SK-N-DZ (cell line): ENCODE results near the gene CDC6.
A peak's percentile ranks its signal among the peaks of the same experiment; 100 is the strongest.

Source experiments
- DNase-seq: peaks from one replicate; pipeline ENCODE4 v3.0.0-alpha.2; 2015; ENCODE audit warnings: low spot score

Gene CDC6

DNA sequence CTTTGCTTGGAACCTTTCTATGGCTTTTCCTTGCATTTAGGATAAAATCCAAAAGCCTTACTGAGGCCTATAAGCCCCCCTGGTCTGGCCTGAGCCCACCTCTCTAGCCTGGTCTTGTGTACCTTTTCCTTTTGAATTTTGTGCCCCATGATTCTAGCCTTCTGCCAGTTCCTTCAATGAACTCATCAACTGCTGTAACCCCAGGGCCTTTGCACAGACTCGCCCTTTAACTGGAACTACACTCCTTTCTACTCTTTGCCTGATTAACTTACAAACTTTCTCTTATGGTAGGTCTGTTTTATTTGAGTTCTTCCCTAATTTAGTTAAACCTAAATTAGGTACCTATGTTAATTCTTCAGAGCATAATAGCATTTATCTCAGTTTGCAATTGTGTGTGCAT lies 52.6 kb downstream of the CDC6 start:
- no peak for DNase-seq

DNA sequence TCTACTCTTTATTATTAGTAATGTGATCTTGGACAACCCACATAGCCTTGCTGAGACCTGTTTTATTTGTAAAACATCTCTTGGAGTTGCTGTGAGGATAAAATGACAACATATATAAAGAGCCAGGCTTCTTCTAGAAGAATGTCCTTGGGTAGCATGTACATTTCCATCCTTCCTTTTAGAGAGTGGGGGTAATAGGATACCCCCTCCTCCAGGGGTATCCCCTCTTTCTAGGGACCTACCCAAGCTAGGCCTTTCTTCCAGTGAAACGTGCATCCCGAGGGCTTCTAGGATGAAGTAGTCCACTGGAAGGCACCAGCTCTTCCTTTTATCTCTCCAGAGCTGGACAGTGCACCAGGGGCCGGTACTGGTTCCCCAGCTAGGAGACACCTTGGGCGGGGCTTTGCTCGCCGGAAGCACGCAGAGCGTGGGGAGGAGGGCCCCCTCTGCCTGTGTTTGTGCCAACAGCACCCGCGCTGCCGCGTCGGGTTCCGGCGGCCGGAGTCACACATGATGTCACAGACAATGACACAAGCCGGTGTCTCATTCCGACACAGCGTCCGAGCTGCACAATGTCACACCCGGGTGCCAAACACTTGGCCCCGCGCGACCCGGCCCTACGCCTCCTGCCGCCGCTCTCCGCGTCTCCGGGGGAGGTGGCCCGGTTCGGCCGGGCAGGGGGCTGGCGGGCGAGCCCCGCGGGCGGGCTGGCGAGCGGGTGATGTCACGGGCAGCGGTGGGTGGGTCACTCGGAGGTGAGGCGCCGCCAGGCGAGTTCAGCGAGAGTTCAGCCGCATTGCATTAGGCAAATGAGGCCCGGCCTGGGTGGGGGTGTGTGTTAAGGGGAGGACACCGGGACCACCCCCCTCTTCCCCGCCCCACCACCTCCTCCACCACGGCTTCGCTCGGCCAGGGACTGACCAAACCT lies 53.5 kb downstream of the CDC6 start:
- DNase-seq, result peak; percentile 90

- DNase-seq, result peak; percentile 91
Observed at GRCh38 chr17:40341808-40342503, 54.3 kb downstream of the CDC6 start.

DNA sequence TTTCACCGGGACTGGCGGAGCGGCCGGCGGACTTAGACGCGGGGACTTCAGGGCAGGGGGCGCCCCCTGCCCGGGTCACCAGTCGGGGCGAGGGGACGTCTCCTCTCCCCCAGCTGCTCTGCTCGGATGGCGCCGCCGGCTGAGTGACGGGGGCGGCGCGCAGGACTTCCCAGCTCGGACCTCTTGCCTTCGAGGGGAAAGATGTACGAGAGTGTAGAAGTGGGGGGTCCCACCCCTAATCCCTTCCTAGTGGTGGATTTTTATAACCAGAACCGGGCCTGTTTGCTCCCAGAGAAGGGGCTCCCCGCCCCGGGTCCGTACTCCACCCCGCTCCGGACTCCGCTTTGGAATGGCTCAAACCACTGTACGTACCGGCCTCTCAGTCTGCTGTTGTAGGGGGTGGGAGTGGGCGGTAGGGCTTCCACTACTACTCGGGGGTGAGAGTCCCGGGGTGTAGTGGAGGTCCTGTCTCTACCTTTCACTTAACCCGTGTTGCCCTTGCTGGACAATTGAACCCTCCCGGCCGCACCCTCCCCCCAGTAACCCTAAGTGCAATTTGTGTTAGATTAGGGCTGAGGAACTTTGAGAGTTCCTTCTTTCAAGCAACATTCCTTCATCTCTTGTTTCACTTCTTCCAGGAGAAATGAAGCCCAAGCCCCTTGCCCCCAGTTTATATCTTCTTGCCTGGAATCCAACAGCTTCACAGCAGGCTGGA lies 55.0 kb downstream of the CDC6 start:
- DNase-seq, result no peak

DNA sequence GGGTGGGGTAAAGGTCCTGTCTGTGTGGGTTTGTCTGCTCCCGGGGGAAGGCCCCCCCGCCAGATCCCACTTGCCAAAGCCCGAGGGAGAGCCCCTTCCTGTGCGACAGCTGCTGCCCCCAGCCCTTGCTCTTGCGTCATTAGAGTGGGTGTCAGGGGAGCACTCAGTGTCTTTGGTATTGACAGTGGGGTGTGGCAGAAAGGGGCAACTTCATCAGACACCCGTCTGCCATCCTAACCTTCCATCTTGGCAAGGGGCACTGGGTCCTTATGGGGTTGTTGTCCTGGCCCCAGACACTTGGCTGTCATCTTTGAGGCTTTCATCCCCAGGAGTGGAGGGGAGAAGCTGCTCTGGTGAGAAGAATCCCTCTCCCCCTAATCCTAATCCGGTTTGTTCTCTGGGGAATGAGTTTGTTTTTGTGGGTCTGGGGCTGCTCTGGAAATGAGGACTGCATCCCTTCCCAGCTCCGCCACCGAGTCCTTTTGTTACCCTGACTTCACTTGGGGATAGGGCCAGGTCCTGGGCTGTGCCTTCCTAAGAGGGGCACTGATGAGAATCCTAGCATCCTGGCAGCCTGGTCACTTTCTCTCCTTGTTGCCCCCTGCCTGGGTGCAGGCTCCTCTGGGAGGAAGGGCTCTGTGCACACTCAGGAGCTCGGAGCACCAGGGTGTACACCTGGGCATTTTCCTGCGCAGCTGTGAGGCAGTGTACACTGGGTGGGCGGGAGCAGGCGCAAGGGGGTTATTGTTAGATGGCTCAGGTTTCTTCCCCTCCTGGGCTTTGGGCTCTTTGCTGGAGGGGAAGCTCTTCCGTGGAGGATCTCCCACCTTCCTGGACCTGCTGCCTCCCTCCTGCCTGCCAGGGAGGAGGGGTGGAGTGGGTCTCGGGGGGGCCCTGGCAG lies 55.8 kb downstream of the CDC6 start:
- DNase-seq, result no peak

GRCh38 chr17:40344421-40345160 lies 56.9 kb downstream of the CDC6 start:
- DNase-seq, result no peak

GRCh38 chr17:40345161-40345993 lies 57.7 kb downstream of the CDC6 start:
- DNase-seq, result no peak

- DNase-seq, result no peak
Observed at GRCh38 chr17:40345994-40346764, 58.5 kb downstream of the CDC6 start.

GRCh38 chr17:40346765-40347158 lies 59.1 kb downstream of the CDC6 start:
- no peak for DNase-seq

DNA sequence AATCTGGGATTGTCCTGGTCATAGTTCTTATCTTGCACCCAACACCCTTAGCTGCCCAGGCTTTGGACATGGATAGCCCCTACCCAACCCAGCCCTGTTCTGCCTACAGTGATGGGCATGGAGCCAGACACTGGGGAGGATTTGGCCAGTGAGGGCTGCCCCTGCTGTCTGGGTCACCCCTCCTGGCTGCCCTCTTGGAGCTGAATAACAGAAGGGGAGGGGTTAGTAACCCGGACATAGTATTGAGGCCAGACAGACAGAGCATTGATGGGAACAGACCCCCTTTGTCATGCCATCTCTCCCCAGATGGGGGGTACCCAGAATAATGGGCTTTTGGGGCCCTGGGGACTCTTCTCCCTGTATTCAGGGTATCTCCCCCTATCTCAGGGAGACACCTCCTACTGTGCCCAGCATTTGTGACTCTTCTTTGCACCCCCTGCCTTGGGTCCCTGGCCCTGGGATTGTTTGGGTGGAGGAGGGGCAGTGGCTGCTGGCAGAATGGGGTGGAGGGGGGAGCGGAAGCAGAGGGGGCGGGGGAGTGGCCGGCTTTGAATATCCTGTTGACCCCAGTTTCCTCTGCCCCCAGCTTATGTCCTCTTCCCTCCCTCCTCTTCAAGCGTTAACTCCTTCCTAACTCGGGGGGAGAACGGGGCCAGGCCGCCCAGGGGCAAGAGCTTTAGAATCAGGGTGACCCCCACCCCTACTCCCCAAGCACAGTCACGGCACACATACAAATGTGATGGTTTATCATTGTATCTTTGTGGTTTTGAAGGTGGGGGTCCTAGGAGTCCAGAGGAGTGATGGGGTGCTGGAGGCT lies 59.8 kb downstream of the CDC6 start:
- DNase-seq, result no peak

DNA sequence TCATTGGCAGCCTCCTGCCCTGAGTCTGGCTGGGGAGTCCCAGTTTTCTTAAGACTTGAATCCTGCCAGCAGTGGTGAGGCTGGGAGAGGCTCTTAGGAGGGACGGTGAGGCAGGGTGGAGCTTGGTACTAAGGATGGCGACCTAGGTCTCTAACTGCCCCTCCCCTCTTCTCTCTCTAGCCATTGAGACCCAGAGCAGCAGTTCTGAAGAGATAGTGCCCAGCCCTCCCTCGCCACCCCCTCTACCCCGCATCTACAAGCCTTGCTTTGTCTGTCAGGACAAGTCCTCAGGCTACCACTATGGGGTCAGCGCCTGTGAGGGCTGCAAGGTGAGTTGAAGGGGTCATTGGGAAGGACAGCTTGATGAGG lies 60.4 kb downstream of the CDC6 start:
- DNase-seq, result no peak

- no peak for DNase-seq
Observed at GRCh38 chr17:40348562-40349476, 61.1 kb downstream of the CDC6 start.

DNA sequence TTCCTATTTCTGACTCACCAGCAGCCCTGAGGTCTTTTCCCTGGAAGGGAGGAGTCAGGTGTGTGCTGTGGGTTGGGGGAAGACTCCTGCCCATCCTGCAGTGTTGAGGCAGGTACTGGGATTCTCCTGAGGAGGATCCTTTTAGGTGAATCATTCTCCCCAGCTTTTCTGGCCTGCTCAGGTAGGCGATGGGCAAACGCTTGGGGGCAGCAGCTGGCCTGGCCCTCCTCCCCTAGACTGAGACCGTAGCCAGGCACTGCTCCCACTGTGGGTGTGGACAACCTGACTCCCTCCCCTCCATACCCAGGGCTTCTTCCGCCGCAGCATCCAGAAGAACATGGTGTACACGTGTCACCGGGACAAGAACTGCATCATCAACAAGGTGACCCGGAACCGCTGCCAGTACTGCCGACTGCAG lies 61.8 kb downstream of the CDC6 start:
- peak; percentile 51 for DNase-seq

GRCh38 chr17:40349895-40350688 lies 62.4 kb downstream of the CDC6 start:
- peak; percentile 97 for DNase-seq

DNA sequence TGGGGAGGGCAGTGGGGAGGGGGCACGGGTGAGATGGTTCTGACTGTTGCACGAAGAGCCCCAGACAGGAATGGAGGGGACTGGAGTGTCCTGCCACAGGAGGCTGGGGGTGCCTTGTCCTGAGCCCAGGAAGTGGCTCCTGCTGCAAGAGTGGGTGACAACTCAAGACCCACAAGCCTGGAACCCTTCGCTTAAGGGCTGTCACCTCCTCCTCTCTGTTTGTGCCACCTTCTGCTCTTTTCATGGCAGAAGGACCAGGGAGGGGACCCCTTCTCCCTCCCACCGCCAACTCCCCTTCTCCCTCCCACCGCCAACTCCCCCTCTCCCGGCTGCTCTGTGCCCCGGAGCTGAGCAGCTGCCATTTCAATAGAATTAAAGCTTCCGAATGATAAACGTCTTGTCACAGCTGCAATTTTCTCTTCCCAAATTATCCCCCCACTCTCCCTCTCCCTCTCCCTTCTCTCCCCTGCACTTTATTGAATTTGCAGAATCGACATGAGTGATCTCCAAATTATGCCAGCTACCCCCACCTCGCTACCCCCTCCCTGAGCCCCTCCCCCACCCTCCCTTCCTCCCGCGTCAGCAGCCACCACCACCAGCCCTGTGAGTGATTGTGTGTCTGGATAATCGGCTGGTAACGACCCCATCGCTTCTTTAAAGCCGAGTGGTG lies 63.1 kb downstream of the CDC6 start:
- DNase-seq, result peak; percentile 98
